Tibial artery (tissue), 4 donors: Measurements from ENCODE around the gene TNFAIP3.
"Not testable (repeated sequence)": the region's sequence is repeated elsewhere in the genome, so short reads cannot be mapped to it uniquely, and the experiment has no call there.

Experiments used
- DNase-seq, 2 donors: peaks; one replicate each; pipeline ENCODE4 v3.0.0-alpha.2; 2019
- H3K27ac ChIP-seq, 2 donors: fragments of 200-600 bp; sonication (generic) in 1 of 2; 1 replicate in 1 of 2; 2 replicates in 1 of 2; pipeline ENCODE4 v1.5.1; 2018 to 2019; ENCODE audit warnings: mild to moderate bottlenecking in 1 of 2
- H3K27me3 ChIP-seq, 2 donors: fragments of 200-600 bp; sonication (generic) in 1 of 2; one replicate each; pipeline versions ENCODE4 v1.5.1 to v1.6.0; 2016 to 2019
- H3K36me3 ChIP-seq, 3 donors: fragments of 200-600 bp; sonication (generic) in 2 of 3; one replicate each; pipeline ENCODE4 v1.5.1; 2016 to 2019; ENCODE audit warnings: mild to moderate bottlenecking in 2 of 3
- H3K4me1 ChIP-seq, 4 donors: fragments of 200-600 bp; sonication (generic) in 2 of 4; 1 replicate in 3 of 4; 2 replicates in 1 of 4; pipeline ENCODE4 v1.5.1; 2016 to 2019
- H3K4me3 ChIP-seq, 2 donors: fragments of 200-600 bp; sonication (generic) in 1 of 2; 1 replicate in 1 of 2; 2 replicates in 1 of 2; pipeline ENCODE4 v1.5.1; 2018 to 2019; ENCODE audit warnings: mild to moderate bottlenecking in 2 of 2
- H3K9me3 ChIP-seq, 3 donors: fragments of 200-600 bp; sonication (generic) in 1 of 3; one replicate each; pipeline ENCODE4 v1.5.1; 2016 to 2019
- intact Hi-C: fragments of 100-400 bp; cut with DNase I; formaldehyde crosslinking; loops from one replicate; pipeline ENCODE4 v1.15.0; 2023; ENCODE audit warnings: low total_unique reads
- TF ChIP-seq, protein P1 (sequence below), 2 experiments: fragments of 200-600 bp in 1 of 2; fragments of 450-650 bp in 1 of 2; IDR thresholded peaks; one replicate each; pipeline ENCODE4 v1.5.1; 2017 to 2019; ENCODE audit warnings: antibody characterized with exemption in 2 of 2, mild to moderate bottlenecking in 1 of 2, moderate library complexity in 1 of 2

The TNFAIP3 gene

GRCh38 chr6:137882225-137882961 is 15.3 kb downstream of the TNFAIP3 start:
- Histone ChIP-seq H3K4me1 (peaks cover 0 to 4% (median 0%) of the 10 kb centered on the region in 4 donors), H3K27ac (no peak overlapping the region), H3K36me3 (peaks cover 24 to 55% (median 47%) of the 10 kb centered on the region in 3 donors), H3K27me3 (no peaks in the 10 kb centered on the region), H3K4me3 (no peak overlapping the region), H3K9me3 (no peaks in the 10 kb centered on the region)
- no peak for DNase-seq
- TF ChIP-seq, protein P1, sequence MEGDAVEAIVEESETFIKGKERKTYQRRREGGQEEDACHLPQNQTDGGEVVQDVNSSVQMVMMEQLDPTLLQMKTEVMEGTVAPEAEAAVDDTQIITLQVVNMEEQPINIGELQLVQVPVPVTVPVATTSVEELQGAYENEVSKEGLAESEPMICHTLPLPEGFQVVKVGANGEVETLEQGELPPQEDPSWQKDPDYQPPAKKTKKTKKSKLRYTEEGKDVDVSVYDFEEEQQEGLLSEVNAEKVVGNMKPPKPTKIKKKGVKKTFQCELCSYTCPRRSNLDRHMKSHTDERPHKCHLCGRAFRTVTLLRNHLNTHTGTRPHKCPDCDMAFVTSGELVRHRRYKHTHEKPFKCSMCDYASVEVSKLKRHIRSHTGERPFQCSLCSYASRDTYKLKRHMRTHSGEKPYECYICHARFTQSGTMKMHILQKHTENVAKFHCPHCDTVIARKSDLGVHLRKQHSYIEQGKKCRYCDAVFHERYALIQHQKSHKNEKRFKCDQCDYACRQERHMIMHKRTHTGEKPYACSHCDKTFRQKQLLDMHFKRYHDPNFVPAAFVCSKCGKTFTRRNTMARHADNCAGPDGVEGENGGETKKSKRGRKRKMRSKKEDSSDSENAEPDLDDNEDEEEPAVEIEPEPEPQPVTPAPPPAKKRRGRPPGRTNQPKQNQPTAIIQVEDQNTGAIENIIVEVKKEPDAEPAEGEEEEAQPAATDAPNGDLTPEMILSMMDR (IDR thresholded peaks at IDR 0.05), result no peak
- intact Hi-C loops, result no loop called here

DNA sequence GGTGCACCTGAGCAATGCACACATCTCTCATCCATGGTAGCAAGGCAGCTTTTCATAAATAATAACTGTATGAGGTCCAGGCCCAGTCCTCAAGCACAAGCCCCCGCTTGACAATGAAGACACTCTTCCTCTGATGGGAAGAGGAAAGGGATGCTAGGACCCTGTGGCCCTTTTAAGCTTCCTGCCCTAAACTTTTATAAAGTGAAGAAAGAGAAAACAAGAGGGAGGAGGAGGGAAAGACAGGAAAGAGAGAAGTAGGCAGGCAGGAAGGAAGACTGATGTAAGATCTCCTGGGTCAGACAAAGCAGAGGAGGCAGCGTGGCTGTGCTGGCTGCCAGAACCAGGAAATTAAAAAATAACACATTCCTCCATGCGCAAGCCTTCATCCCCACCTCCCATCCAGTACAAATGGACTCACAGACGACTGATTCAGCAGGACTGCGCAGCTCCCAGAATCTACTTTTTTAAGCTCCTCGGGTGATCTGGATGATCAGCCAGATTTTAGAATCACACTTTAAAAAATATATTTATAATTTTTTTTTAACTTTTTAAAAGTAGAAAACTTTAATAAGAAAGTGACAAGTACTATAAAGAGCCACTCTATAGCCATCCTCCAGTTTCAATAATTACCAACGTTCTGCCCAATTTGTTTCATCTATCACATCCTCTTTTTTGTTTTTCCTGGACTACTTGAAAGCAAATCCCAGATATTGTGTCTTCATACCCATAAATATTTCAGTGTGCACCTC is 16.5 kb downstream of the TNFAIP3 start:
- Histone ChIP-seq H3K36me3 (peaks cover 13 to 43% (median 38%) of the 10 kb centered on the region in 3 donors), H3K4me1 (peaks cover 0 to 4% (median 0%) of the 10 kb centered on the region in 4 donors), H3K9me3 (no peaks in the 10 kb centered on the region), H3K4me3 (no peak overlapping the region), H3K27ac (no peak overlapping the region), H3K27me3 (no peaks in the 10 kb centered on the region)
- TF ChIP-seq, protein P1 (IDR thresholded peaks at IDR 0.05), result no peak
- DNase-seq, result peak in 1 of 2 donors; percentile 43
- intact Hi-C loops, result no loop called here

GRCh38 chr6:137884149-137884909 is 17.3 kb downstream of the TNFAIP3 start:
- no peak for DNase-seq
- no peak overlapping the region for H3K27ac ChIP-seq
- intact Hi-C loops, result no loop called here
- H3K4me3 ChIP-seq, result no peak overlapping the region
- H3K4me1 ChIP-seq, result peaks cover 0 to under 1% (median 0%) of the 10 kb centered on the region in 4 donors
- TF ChIP-seq, protein P1 (IDR thresholded peaks at IDR 0.05), result no peak
- no peaks in the 10 kb centered on the region for H3K27me3 ChIP-seq
- no peaks in the 10 kb centered on the region for H3K9me3 ChIP-seq
- peaks cover 8 to 36% (median 31%) of the 10 kb centered on the region in 3 donors for H3K36me3 ChIP-seq

- DNase-seq, intact Hi-C loops, H3K4me3 ChIP-seq, H3K27ac ChIP-seq, H3K27me3 ChIP-seq, H3K9me3 ChIP-seq, H3K4me1 ChIP-seq: not testable (repeated sequence)
- H3K36me3 ChIP-seq, result peaks cover 8 to 30% (median 26%) of the 10 kb centered on the region in 3 donors
These were observed 17.8 kb downstream of the TNFAIP3 start for GRCh38 chr6:137884910-137885229.

DNA sequence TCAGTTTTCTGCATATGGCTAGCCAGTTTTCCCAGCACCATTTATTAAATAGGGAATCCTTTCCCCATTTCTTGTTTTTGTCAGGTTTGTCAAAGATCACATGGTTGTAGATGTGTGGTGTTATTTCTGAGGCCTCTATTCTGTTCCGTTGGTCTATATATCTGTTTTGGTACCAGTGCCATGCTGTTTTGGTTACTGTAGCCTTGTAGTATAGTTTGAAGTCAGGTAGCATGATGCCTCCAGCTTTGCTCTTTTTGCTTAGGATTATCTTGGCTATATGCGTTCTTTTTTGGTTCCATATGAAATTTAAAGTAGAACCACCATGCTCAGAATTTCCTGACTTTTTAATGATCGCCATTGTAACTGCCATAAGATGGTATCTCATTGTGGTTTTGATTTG is 19.2 kb downstream of the TNFAIP3 start:
- intact Hi-C loops, H3K4me1 ChIP-seq, H3K27me3 ChIP-seq, DNase-seq, H3K9me3 ChIP-seq, H3K27ac ChIP-seq, H3K4me3 ChIP-seq: not testable (repeated sequence)
- peaks cover 4 to 17% (median 13%) of the 10 kb centered on the region in 3 donors for H3K36me3 ChIP-seq

GRCh38 chr6:137890983-137891537 is 24.0 kb downstream of the TNFAIP3 start:
- TF ChIP-seq, protein P1 (IDR thresholded peaks at IDR 0.05), result no peak
- intact Hi-C loops, result loop anchor here (10.0 kb wide), 1 partner anchor 54 kb away; no protein-coding TSS in a partner anchor

More at GRCh38 chr6:137890983-137891537, 24.0 kb downstream of the TNFAIP3 start:
- H3K27me3 ChIP-seq, result no peaks in the 10 kb centered on the region
- no peaks in the 10 kb centered on the region for H3K36me3 ChIP-seq
- H3K4me3 ChIP-seq, result no peak overlapping the region
- no peaks in the 10 kb centered on the region for H3K9me3 ChIP-seq
- no peak for DNase-seq
- H3K27ac ChIP-seq, result no peak overlapping the region
- H3K4me1 ChIP-seq, result no peaks in the 10 kb centered on the region
